ENCODE results near the gene PTPMT1.
"Not testable (repeated sequence)": the region's sequence is repeated elsewhere in the genome, so short reads cannot be mapped to it uniquely, and the experiment has no call there.

Gene PTPMT1

GRCh38 chr11:47565340-47566148 lies at the start of gene PTPMT1:
Gene PTPMT1, plus strand, starts transcription at chr11:47565599. Its CDS starts 24 bp downstream, at chr11:47565623.
- DNase-seq, result peak in 26 of 56 donors; percentile 10 to 72 (median 35)

- DNase-seq, result no peak
Measured at GRCh38 chr11:47516155-47516554, 49.2 kb upstream of the PTPMT1 start.

- DNase-seq, result no peak
Measured at GRCh38 chr11:47516984-47517853, 48.2 kb upstream of the PTPMT1 start.

GRCh38 chr11:47518212-47518964 lies 47.0 kb upstream of the PTPMT1 start:
- DNase-seq, result no peak

GRCh38 chr11:47523490-47524225 lies 41.7 kb upstream of the PTPMT1 start:
- DNase-seq, result peak in 13 of 56 donors; percentile 9 to 52 (median 27)

GRCh38 chr11:47524291-47524874 lies 41.0 kb upstream of the PTPMT1 start:
- peak in 24 of 56 donors; percentile 8 to 67 (median 33) for DNase-seq

- not testable (repeated sequence) for DNase-seq
Measured at GRCh38 chr11:47526032-47526431, 39.4 kb upstream of the PTPMT1 start.

GRCh38 chr11:47527186-47527585 lies 38.2 kb upstream of the PTPMT1 start:
- DNase-seq, result no peak

GRCh38 chr11:47529951-47530350 lies 35.4 kb upstream of the PTPMT1 start:
- no peak for DNase-seq

- DNase-seq, result not testable (repeated sequence)
Measured at GRCh38 chr11:47530721-47531120, 34.7 kb upstream of the PTPMT1 start.

GRCh38 chr11:47531666-47532065 lies 33.7 kb upstream of the PTPMT1 start:
- no peak for DNase-seq

GRCh38 chr11:47532597-47533213 lies 32.7 kb upstream of the PTPMT1 start:
- DNase-seq, result peak in 2 of 56 donors; percentile 29 to 30

GRCh38 chr11:47533690-47534151 lies 31.7 kb upstream of the PTPMT1 start:
- DNase-seq, result no peak

GRCh38 chr11:47534704-47535251 lies 30.6 kb upstream of the PTPMT1 start:
- DNase-seq, result no peak

- DNase-seq, result no peak
Measured at GRCh38 chr11:47536915-47537314, 28.5 kb upstream of the PTPMT1 start.

GRCh38 chr11:47538741-47539565 lies 26.4 kb upstream of the PTPMT1 start:
- DNase-seq, result peak in 4 of 56 donors; percentile 11 to 38 (median 18)

- DNase-seq, result no peak
Measured at GRCh38 chr11:47539681-47540039, 25.7 kb upstream of the PTPMT1 start.

GRCh38 chr11:47541070-47541469 lies 24.3 kb upstream of the PTPMT1 start:
- no peak for DNase-seq

GRCh38 chr11:47545298-47545697 lies 20.1 kb upstream of the PTPMT1 start:
- DNase-seq, result no peak

All from amygdala (tissue), 56 donors.